BJ (cell line): Measurements from ENCODE around the gene MAN1C1. TPM values are rescaled to one million over a fixed set of nuclear protein-coding genes. Genes with fewer than 3 reads are reported as not detected.

ENCODE experiments used
- CTCF ChIA-PET: fragments of 350-600 bp; formaldehyde crosslinking; extraction: SDS; loops from one replicate; lab custom pipeline; 2021; ENCODE audit warnings: antibody characterized with exemption, inconsistent platforms; lab: Yijun Ruan, JAX
- POLR2A ChIA-PET: fragments of 300-600 bp; sonication (Branson Sonifier 250); formaldehyde crosslinking; extraction: SDS; loops from one replicate; lab custom pipeline; 2021; ENCODE audit warnings: antibody characterized with exemption; lab: Charles Lee
- DNase-seq: peaks from one replicate; pipeline ENCODE4 v3.0.0-alpha.2; 2011; ENCODE audit warnings: low read depth
- H3K27me3 ChIP-seq: 2 replicates; pipeline ENCODE4 v1.6.0; 2011; ENCODE audit warnings: low read length; ENCODE audit not compliant: control insufficient read depth, insufficient read depth
- H3K36me3 ChIP-seq: 2 replicates; pipeline ENCODE4 v1.5.1; 2011; ENCODE audit warnings: low read length; ENCODE audit not compliant: control insufficient read depth, insufficient read depth
- H3K4me3 ChIP-seq: 2 replicates; pipeline ENCODE4 v1.5.1; 2011; ENCODE audit warnings: low read depth, mild to moderate bottlenecking, control low read depth, low read length
- polyA plus RNA-seq: library from polyadenylated mRNA; depleted of rRNA; stranded (reverse); fragments of >200 nt; gene quantifications from 2 replicates; pipeline ENCODE4 v1.2.3, GENCODE V29; 2011
- TF ChIP-seq, protein P1 (sequence below): IDR thresholded peaks from 2 replicates; pipeline ENCODE4 v1.5.1; 2011; ENCODE audit warnings: low read depth, mild to moderate bottlenecking, control low read depth, inconsistent platforms, low read length, moderate library complexity; ENCODE audit not compliant: insufficient read depth

The MAN1C1 gene
- polyA plus RNA-seq, 1 experiment: 1.1 TPM

DNA sequence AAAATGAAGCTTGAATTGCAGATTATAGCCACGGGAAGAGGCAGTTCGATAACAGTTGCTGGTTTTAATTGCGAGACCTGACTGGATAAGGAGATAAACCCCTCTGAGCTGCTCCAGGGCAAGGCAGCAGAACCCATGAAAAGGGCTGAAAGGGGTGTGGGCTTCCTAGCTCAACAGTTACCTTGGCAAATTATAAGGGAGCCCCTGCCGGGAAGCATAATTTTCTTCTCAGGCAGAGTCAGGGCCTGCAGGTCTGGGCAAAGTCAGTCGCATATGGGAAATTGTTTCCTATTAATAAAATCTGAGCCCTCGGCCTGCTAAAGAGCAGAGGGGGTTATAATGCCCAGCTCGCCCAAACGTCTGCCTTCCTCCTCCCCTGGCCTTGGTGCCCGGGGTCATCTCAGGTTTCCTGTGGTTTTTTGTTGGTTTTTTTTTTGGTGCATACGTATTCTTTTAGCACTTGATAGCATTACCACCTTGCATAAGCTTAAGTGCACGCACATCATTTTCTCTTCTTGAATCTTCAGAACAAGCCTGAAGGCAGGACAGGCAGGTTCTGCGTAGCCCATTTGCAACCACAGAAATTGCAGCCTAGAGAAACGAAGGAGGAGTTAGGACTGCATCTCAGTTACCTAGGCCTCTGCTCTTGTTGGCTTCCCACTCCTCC is 149.5 kb downstream of the MAN1C1 start:
- Histone ChIP-seq H3K4me3 (no peak overlapping the region), H3K27me3 (no peaks in the 10 kb centered on the region), H3K36me3 (no peaks in the 10 kb centered on the region)
- DNase-seq: no peak
- ChIA-PET CTCF (interaction anchor here (0.6 to 0.9 kb wide), 2 partner anchors 13 to 194 kb away, joined by 3 read pairs; no protein-coding TSS in a partner anchor), POLR2A (interaction anchor here (1.0 kb wide), 1 partner anchor 10 kb away, joined by 3 read pairs; no protein-coding TSS in a partner anchor)
- TF ChIP-seq, protein P1, sequence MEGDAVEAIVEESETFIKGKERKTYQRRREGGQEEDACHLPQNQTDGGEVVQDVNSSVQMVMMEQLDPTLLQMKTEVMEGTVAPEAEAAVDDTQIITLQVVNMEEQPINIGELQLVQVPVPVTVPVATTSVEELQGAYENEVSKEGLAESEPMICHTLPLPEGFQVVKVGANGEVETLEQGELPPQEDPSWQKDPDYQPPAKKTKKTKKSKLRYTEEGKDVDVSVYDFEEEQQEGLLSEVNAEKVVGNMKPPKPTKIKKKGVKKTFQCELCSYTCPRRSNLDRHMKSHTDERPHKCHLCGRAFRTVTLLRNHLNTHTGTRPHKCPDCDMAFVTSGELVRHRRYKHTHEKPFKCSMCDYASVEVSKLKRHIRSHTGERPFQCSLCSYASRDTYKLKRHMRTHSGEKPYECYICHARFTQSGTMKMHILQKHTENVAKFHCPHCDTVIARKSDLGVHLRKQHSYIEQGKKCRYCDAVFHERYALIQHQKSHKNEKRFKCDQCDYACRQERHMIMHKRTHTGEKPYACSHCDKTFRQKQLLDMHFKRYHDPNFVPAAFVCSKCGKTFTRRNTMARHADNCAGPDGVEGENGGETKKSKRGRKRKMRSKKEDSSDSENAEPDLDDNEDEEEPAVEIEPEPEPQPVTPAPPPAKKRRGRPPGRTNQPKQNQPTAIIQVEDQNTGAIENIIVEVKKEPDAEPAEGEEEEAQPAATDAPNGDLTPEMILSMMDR: no peak

DNA sequence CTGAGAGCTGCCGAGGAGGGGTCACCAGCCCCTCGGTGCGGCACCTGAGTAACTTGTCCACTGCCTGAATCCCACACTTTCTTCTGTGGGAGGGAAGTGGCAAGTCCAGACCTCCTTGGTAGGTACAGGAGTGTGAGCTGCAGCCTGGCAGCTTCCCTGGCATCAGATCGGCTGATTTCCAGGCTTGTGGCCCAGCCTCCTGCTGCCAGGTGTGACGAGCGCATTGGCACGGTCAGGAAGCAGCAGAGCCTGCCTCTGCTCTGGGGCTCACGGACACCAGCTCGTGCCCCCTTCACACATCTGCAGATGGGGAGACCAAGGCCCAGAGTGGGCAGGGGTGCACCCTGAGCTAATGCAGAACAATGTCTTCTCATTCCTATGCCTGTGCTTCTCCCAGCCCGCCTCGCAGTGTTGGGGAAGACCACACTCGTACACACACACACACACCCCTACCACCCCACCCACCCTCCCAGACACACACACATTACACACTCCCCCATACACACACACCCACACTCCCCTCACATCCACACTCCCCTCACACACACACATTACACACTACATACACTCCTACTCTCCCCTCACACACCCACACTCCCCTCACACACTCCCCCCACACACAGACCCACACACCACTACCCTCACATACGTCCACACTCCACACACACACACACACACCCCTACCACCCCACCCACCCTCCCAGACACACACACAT is 150.3 kb downstream of the MAN1C1 start:
- Histone ChIP-seq H3K27me3 (no peaks in the 10 kb centered on the region), H3K4me3 (no peak overlapping the region), H3K36me3 (no peaks in the 10 kb centered on the region)
- ChIA-PET CTCF (no interaction called here), POLR2A (interaction anchor here (1.0 kb wide), 1 partner anchor 10 kb away, joined by 3 read pairs; no protein-coding TSS in a partner anchor)
- TF ChIP-seq, protein P1: no peak
- DNase-seq: no peak

DNA sequence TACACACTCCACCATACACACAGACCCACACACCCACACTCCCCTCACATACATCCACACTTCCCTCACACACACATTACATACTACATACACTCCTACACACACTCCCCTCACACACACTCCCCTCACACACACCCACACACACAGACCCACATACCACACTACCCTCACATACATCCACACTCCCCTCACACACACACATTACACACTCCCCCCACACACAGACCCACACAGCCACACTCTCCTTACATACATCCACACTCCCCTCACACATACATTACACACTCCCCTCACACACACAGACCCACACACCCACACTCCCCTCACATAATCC is 150.8 kb downstream of the MAN1C1 start:
- ChIA-PET CTCF (no interaction called here), POLR2A (interaction anchor here (1.0 kb wide), 1 partner anchor 11 kb away, joined by 3 read pairs; no protein-coding TSS in a partner anchor)
- no peak overlapping the region for H3K4me3 ChIP-seq
- no peaks in the 10 kb centered on the region for H3K36me3 ChIP-seq
- H3K27me3 ChIP-seq: no peaks in the 10 kb centered on the region; the same call in 1 of the 2 replicates
- TF ChIP-seq, protein P1: no peak
- no peak for DNase-seq

DNA sequence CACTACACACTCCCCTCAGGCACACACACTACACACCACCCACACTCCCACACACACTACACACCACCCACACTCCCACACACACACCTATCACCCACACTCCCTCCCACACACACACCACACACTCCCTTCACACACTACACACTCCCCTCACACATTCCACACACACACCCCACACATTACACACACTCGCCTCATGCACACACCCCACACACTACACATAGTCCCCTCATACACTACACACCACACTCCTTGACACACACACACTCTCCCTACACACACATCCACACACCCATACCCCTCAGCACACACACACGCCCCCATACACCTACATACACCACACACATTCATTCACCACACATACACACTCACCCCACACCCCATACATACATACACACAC is 152.4 kb downstream of the MAN1C1 start:
- H3K4me3 ChIP-seq: no peak overlapping the region
- DNase-seq: no peak
- no peaks in the 10 kb centered on the region for H3K36me3 ChIP-seq
- POLR2A ChIA-PET: no interaction called here
- CTCF ChIA-PET: no interaction called here
- no peaks in the 10 kb centered on the region; the same call in 1 of the 2 replicates for H3K27me3 ChIP-seq
- TF ChIP-seq, protein P1: no peak

DNA sequence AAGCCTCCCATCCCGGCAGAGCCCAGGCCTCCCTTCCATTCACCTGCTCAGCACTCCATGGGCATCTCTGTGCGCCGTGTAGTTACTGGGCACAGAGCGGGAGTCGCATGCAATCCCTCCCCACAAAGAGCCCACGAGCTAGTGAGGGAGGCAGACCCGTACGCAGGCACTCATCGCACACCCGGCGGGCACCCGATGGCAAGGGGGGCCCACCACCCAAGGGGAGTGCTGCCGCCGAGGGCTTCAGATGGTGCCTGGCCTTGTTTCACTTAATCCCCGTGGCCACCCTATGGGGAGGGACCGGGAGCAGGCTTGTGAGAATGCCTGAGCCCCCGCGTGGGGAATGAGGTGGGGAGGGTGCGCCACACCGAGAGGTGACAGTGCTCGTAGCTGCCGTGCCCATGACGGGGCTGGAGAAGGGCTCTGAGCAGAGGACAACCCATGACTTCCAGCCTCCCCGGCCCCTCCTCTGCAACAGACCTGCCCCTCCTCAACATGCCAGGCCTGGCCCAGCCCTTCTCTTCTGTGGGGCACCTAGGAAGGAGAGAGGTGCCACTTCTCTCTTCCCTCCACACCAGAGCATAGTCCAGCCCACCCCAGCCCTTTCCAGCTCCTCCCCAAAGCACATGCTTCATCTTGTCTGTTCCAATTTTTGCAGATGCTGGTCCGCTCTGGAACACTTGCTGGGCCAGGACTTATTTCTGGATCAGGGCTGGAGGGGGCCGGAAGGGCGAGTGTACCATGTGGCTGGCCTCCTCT is 153.2 kb downstream of the MAN1C1 start:
- DNase-seq: no peak
- Histone ChIP-seq H3K4me3 (no peak overlapping the region), H3K27me3 (no peaks in the 10 kb centered on the region; the same call in 1 of the 2 replicates), H3K36me3 (no peaks in the 10 kb centered on the region)
- ChIA-PET POLR2A (no interaction called here), CTCF (no interaction called here)
- TF ChIP-seq, protein P1: no peak
